HEK293 (cell line): ENCODE measurements around the gene ESR2.

Experiments used
- AEBP2 ChIP-seq: fragments of 450-650 bp; formaldehyde crosslinking; IDR thresholded peaks from 2 replicates; pipeline ENCODE4 v1.5.1; 2016; ENCODE audit warnings: missing biosample characterization, missing genetic modification characterization, borderline replicate concordance
- CTCF ChIP-seq: fragments of 450-650 bp; formaldehyde crosslinking; IDR thresholded peaks from 2 replicates; pipeline ENCODE4 v1.5.1; 2016; ENCODE audit warnings: missing biosample characterization, missing genetic modification characterization
- GLIS1 ChIP-seq: fragments of 450-650 bp; formaldehyde crosslinking; IDR thresholded peaks from 2 replicates; pipeline ENCODE4 v1.5.1; 2016; ENCODE audit warnings: missing biosample characterization, missing genetic modification characterization
- PRDM1 ChIP-seq: fragments of 450-650 bp; formaldehyde crosslinking; IDR thresholded peaks from 2 replicates; pipeline ENCODE4; 2016; ENCODE audit warnings: missing biosample characterization, missing genetic modification characterization
- PRDM2 ChIP-seq: fragments of 450-650 bp; formaldehyde crosslinking; IDR thresholded peaks from 2 replicates; pipeline ENCODE4 v1.5.1; 2016; ENCODE audit warnings: missing biosample characterization, missing genetic modification characterization, borderline replicate concordance
- PRDM4 ChIP-seq: fragments of 450-650 bp; formaldehyde crosslinking; IDR thresholded peaks from 2 replicates; pipeline ENCODE4 v1.5.1; 2017; ENCODE audit warnings: missing biosample characterization, missing genetic modification characterization
- RBAK ChIP-seq: fragments of 450-650 bp; formaldehyde crosslinking; IDR thresholded peaks from 2 replicates; pipeline ENCODE4 v1.5.1; 2016; ENCODE audit warnings: missing biosample characterization, missing genetic modification characterization
- SCRT2 ChIP-seq: fragments of 450-650 bp; formaldehyde crosslinking; IDR thresholded peaks from 2 replicates; pipeline ENCODE4 v1.5.1; 2016; ENCODE audit warnings: missing biosample characterization, missing genetic modification characterization
- SP7 ChIP-seq: fragments of 450-650 bp; formaldehyde crosslinking; IDR thresholded peaks from 2 replicates; pipeline ENCODE4 v1.5.1; 2016; ENCODE audit warnings: missing biosample characterization, missing genetic modification characterization
- YY1 ChIP-seq: fragments of 450-650 bp; formaldehyde crosslinking; IDR thresholded peaks from 2 replicates; pipeline ENCODE4 v1.5.1; 2018; ENCODE audit warnings: missing biosample characterization, missing genetic modification characterization
- ZBTB10 ChIP-seq: fragments of 450-650 bp; formaldehyde crosslinking; IDR thresholded peaks from 2 replicates; pipeline ENCODE4 v1.5.1; 2016; ENCODE audit warnings: missing biosample characterization, missing genetic modification characterization
- ZBTB6 ChIP-seq: fragments of 450-650 bp; formaldehyde crosslinking; IDR thresholded peaks from 2 replicates; pipeline ENCODE4 v1.5.1; 2017; ENCODE audit warnings: missing biosample characterization, missing genetic modification characterization
- ZNF19 ChIP-seq: fragments of 450-650 bp; formaldehyde crosslinking; IDR thresholded peaks from 2 replicates; pipeline ENCODE4; 2016; ENCODE audit warnings: missing biosample characterization, missing genetic modification characterization, low read depth
- ZNF211 ChIP-seq: fragments of 450-650 bp; formaldehyde crosslinking; IDR thresholded peaks from 2 replicates; pipeline ENCODE4 v1.5.1; 2016; ENCODE audit warnings: low read depth, missing biosample characterization, missing genetic modification characterization
- ZNF239 ChIP-seq: fragments of 450-650 bp; formaldehyde crosslinking; IDR thresholded peaks from 2 replicates; pipeline ENCODE4 v1.5.1; 2016; ENCODE audit warnings: missing biosample characterization, missing genetic modification characterization
- ZNF398 ChIP-seq: fragments of 450-650 bp; formaldehyde crosslinking; IDR thresholded peaks from 2 replicates; pipeline ENCODE4 v1.5.1; 2017; ENCODE audit warnings: missing biosample characterization, missing genetic modification characterization
- ZNF404 ChIP-seq: fragments of 450-650 bp; formaldehyde crosslinking; IDR thresholded peaks from 2 replicates; pipeline ENCODE4 v1.5.1; 2017; ENCODE audit warnings: missing biosample characterization, missing genetic modification characterization
- ZNF555 ChIP-seq: fragments of 450-650 bp; formaldehyde crosslinking; conservative IDR thresholded peaks from 2 replicates; pipeline ENCODE4 v1.5.1; 2017; ENCODE audit warnings: missing biosample characterization, mild to moderate bottlenecking, missing genetic modification characterization, inconsistent platforms
- ZNF624 ChIP-seq: fragments of 450-650 bp; formaldehyde crosslinking; IDR thresholded peaks from 2 replicates; pipeline ENCODE4 v1.5.1; 2017; ENCODE audit warnings: missing biosample characterization, missing genetic modification characterization
- ZNF701 ChIP-seq: fragments of 450-650 bp; formaldehyde crosslinking; IDR thresholded peaks from 2 replicates; pipeline ENCODE4 v1.5.1; 2016; ENCODE audit warnings: missing biosample characterization, missing genetic modification characterization
- ZNF768 ChIP-seq: fragments of 450-650 bp; formaldehyde crosslinking; IDR thresholded peaks from 2 replicates; pipeline ENCODE4 v1.5.1; 2018; ENCODE audit warnings: missing biosample characterization, mild to moderate bottlenecking, missing genetic modification characterization

Gene ESR2

GRCh38 chr14:64337888-64338615 is 43.9 kb upstream of the ESR2 start (continued):
- no peak for TF ChIP-seq ZNF398 (tag by site-specific recombination)
- TF ChIP-seq ZNF701 (tag by site-specific recombination): no peak
- TF ChIP-seq PRDM1 (tag by site-specific recombination): no peak
- no peak for TF ChIP-seq YY1
- TF ChIP-seq ZNF211 (tag by site-specific recombination): no peak
- TF ChIP-seq ZNF555: no peak
- no peak for TF ChIP-seq ZNF768 (tag by site-specific recombination)
- TF ChIP-seq CTCF: no peak; the same call in 1 of the 2 replicates
- peak; percentile 12; the same call in 1 of the 2 replicates for TF ChIP-seq SP7
- TF ChIP-seq GLIS1 (tag by site-specific recombination): peak; percentile 44
- no peak for TF ChIP-seq PRDM2
- no peak for TF ChIP-seq ZNF404 (tag by site-specific recombination)
- 0 out of 2 replicates have a peak, but pooled peaks have one; percentile 61 for TF ChIP-seq PRDM4 (tag by site-specific recombination)
- TF ChIP-seq ZBTB6 (tag by site-specific recombination): peak; percentile 23; the same call in 1 of the 2 replicates
- no peak for TF ChIP-seq SCRT2 (tag by site-specific recombination)
- peak; percentile 66 for TF ChIP-seq ZBTB10
- no peak for TF ChIP-seq RBAK
- no peak for TF ChIP-seq ZNF239 (tag by site-specific recombination)
- TF ChIP-seq AEBP2 (tag by site-specific recombination): no peak
- TF ChIP-seq ZNF624: no peak
- no peak for TF ChIP-seq ZNF19 (tag by site-specific recombination)
